Suprapubic skin (tissue), 4 donors: Measurements from ENCODE around the gene NIM1K.

Source experiments
- CTCF ChIP-seq, 2 donors: fragments of 200-600 bp in 1 of 2; fragments of 450-650 bp in 1 of 2; sonication (generic) in 1 of 2; IDR thresholded peaks; one replicate each; pipeline ENCODE4 v1.5.1; 2016 to 2019; ENCODE audit warnings: antibody characterized with exemption in 2 of 2, mild to moderate bottlenecking in 1 of 2, moderate library complexity in 1 of 2
- EP300 ChIP-seq: sonication (generic); formaldehyde crosslinking; IDR thresholded peaks from one replicate; pipeline ENCODE4 v1.6.1; 2017; ENCODE audit warnings: antibody characterized with exemption
- POLR2A ChIP-seq, 2 donors: fragments of 450-650 bp; IDR thresholded peaks; one replicate each; pipeline ENCODE4 v1.6.1; 2017; ENCODE audit warnings: antibody characterized with exemption in 2 of 2, mild to moderate bottlenecking in 2 of 2, moderate library complexity in 2 of 2
- POLR2AphosphoS5 ChIP-seq, 3 donors: sonication (generic); formaldehyde crosslinking; IDR thresholded peaks; one replicate each; pipeline ENCODE4 v1.6.1; 2017; ENCODE audit warnings: antibody characterized with exemption in 3 of 3

GRCh38 chr5:43190755-43191603, 1.0 kb upstream of the NIM1K start:
- no peak for TF ChIP-seq CTCF (IDR thresholded peaks at IDR 0.05)
- TF ChIP-seq POLR2A (IDR thresholded peaks at IDR 0.05): no peak
- TF ChIP-seq POLR2AphosphoS5 (IDR thresholded peaks at IDR 0.05): no peak
- no peak for TF ChIP-seq EP300
